H7 (cell line): ENCODE data around the gene SPINK4. TPM values are rescaled to one million over a fixed set of nuclear protein-coding genes. Genes with fewer than 3 reads are reported as not detected.

Source experiments
- DNase-seq: peaks from one replicate; pipeline ENCODE4 v3.0.0; 2012
- H3K27me3 ChIP-seq: 2 replicates; pipeline ENCODE4 v1.6.0; 2011; ENCODE audit warnings: mild to moderate bottlenecking, low read length; ENCODE audit not compliant: control insufficient read depth, insufficient read depth
- H3K36me3 ChIP-seq: replicated peaks from 2 replicates; pipeline ENCODE4 v1.5.1; 2011; ENCODE audit warnings: low read length; ENCODE audit not compliant: control insufficient read depth, insufficient read depth
- H3K4me3 ChIP-seq: 2 replicates; pipeline ENCODE4 v1.5.1; 2011; ENCODE audit warnings: low read depth, mild to moderate bottlenecking, control low read depth, low read length, moderate library complexity; ENCODE audit not compliant: insufficient read depth
- total RNA-seq: library from RNA; depleted of rRNA; stranded (reverse); fragments of >200 nt; shearing (Covaris generic); gene quantifications from 2 replicates; pipeline ENCODE4 v1.2.3, GENCODE V29; 2014

Gene SPINK4
- total RNA-seq, 1 experiment from 2014 or later: not detected

DNA sequence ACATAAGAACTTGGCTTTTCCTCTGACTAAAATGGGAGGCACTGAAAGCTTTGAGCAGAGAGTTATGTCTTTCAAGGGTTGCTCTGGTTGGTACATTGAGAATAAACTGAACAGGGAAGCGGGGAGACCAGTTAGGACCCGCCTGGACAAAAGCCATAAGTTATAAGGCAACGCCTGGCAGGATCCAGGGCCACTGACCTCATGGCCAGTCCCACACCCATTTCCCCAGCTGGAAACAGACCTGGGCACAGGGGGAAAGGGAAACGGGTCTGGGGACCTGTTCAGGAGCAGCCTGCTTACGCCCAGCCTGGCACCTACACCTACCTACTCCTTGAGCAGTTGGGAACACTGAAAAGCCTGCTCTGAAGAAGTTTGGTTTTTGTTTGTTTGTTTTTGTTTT lies 1.3 kb downstream of the SPINK4 start:
- Histone ChIP-seq H3K36me3 (no peaks in the 10 kb centered on the region), H3K4me3 (no peak overlapping the region), H3K27me3 (no peaks in the 10 kb centered on the region; the same call in 1 of the 2 replicates)
- DNase-seq: no peak

DNA sequence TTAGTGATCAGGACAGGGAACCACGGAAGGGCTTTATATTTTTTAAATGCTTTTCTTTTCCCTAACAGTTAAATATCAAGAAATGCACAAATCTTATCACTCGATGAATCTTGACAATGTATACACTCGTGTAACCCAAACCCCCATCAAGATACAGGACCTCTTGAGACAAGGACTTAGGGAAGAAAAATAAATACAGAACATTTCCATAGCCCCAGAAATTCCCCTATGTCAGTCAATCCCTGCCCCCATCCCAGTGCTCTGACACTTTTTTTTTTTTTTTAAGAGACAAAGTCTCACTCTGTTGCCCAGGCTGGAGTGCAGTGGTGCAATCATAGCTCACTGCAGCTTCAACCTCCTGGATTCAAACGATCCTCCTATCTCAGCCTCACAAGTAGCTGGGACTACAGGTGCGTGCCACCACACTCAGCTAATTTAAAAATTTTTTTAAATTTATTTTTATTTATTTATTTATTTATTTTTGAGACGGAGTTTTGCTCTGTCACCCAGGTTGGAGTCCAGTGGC lies 2.7 kb downstream of the SPINK4 start:
- Histone ChIP-seq H3K27me3 (no peaks in the 10 kb centered on the region), H3K36me3 (no peaks in the 10 kb centered on the region), H3K4me3 (no peak overlapping the region)
- no peak for DNase-seq

DNA sequence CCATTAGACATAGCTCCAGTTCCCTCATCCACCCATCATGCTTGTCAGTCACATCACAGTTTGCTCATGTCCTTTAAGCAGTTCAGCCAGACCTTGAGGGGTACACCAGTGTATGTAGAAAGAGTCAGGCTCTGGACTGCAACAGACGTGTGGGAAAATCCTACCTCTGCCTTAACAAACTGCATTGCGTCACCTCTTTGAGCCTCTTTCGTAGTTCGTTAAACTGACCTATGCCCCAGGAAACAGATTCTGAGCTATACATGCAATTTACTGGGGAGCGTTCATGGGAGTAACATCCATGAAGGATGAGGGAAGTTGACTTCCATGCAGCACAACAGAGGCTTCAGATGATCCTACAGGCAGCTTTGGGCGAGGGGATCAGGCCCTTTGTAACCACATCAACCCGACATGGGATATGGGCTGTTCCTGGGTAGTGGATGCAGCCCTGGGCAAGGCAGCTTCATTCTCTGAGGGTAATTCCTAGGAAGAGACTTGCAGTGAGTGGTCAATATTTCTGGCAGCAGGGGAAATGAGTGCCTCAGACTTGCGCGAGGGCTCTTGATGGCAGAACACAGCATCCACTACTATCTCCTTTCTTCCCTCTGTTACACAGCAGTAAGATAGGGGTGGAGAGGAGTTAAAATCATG lies 4.3 kb downstream of the SPINK4 start:
- Histone ChIP-seq H3K4me3 (no peak overlapping the region), H3K36me3 (no peaks in the 10 kb centered on the region), H3K27me3 (no peaks in the 10 kb centered on the region)
- DNase-seq: no peak

DNA sequence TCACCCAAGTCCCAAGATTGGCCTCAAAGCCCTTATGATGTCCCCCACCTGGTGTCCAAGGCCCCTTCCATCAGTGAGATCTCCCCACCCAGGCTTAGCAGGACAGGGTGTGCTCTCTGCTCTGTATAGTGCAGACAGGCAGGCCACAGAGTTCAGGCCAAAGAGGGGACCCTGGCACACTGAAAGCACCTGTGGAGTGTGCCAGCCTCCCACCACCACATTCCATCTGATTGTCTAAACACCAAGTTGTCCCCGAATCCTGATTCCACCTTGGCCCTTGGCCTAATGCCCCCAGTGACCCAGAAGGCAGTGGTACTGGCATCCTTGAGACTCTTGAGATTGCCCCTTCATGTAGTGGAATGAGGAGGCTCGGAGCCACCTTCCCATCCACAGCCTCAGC lies 5.4 kb downstream of the SPINK4 start:
- no peaks in the 10 kb centered on the region for H3K27me3 ChIP-seq
- no peak for DNase-seq
- no peak overlapping the region for H3K4me3 ChIP-seq
- H3K36me3 ChIP-seq: no peaks in the 10 kb centered on the region

DNA sequence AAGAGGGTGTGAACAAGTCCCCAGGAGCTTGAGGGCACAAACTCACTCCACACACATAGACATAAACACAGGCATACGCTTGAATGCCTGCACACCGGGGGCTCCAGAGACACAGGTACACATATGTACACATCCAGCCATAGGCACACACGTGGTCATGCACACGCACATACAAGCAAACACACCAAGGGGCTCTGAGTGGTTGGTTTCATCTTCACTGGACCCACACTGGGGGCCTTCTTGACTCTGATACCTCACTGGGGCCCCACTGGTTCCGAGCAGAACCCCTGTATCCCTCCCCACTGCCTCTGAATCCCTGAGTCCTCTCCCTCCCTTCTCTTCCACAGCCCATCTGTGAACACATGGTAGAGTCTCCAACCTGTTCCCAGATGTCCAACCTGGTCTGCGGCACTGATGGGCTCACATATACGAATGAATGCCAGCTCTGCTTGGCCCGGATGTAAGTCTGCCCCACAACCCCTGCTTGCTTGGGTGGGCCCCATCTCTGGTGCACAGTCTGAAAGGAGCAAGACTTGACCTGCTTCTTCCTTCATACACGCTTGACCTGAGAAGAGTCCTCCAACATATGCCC lies 6.4 kb downstream of the SPINK4 start:
- H3K4me3 ChIP-seq: no peak overlapping the region
- DNase-seq: no peak
- H3K27me3 ChIP-seq: no peaks in the 10 kb centered on the region
- H3K36me3 ChIP-seq: no peaks in the 10 kb centered on the region

DNA sequence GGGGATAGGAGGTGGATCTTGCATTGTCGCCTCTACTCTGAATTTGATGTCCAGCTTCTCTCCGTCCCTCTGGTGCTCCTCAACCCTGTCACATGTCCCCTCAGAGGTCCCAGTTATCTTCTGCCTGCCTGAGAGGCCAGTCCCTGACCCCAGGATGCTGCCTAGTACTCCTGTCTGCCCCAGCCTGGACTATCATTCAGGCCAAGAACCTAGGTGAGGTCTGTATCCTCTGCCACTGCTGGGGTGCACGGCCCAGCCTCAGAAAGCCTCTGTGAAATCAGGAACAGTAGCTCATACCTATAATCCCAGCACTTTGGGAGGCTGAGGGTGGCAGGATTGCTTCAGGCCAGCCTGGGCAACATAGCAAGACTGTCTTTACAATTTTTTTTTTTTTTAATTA lies 8.6 kb downstream of the SPINK4 start:
- DNase-seq: no peak
- peaks cover 4% of the 10 kb centered on the region for H3K36me3 ChIP-seq
- no peak overlapping the region for H3K4me3 ChIP-seq
- H3K27me3 ChIP-seq: no peaks in the 10 kb centered on the region

DNA sequence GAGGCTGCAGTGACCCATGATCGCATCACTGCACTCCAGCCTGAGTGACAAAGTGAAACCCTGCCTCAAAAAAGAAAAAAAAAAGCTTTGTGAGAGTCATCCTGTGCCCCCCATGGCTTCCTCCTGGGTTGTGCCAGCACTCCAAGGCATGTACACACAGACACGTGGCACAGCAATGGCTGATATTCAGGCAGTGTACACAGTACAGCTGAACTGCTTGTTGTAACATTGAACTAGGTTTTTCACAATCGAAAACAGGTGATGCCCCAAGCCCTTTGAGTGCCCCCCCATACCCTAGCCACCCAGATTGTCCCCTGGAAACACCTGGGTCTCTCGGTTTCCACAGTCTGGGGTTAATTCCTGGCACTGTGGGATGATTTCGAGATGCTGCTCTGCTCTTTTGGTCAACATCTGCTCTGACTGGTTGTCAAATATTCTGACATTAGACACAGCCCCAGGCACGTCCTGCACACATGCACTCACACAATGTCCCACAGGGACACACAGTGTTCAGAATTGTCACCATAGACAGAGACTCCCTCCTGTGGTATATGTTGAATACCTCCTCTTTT lies 9.2 kb downstream of the SPINK4 start:
- no peaks in the 10 kb centered on the region for H3K27me3 ChIP-seq
- DNase-seq: no peak
- H3K36me3 ChIP-seq: peaks cover 4% of the 10 kb centered on the region
- no peak overlapping the region for H3K4me3 ChIP-seq

DNA sequence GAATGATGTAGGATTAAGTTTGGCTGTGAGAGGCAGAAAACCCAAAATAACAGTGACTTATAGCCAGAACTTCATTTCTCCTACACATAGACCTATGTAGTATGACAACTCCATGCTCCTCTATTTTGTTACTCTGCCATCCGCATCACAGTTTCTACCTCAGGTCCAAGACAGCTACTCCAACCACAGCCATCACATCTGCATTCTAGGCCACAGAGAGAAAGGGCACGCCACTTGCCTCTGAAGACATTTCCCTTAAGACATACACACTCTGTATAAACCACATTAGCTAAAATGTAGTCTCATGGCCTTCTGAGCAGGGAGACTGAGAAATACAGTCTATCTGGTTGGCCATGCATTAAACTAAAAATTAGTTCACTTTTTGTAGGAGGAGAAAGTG lies 10.0 kb downstream of the SPINK4 start:
- H3K4me3 ChIP-seq: no peak overlapping the region
- peaks cover 11% of the 10 kb centered on the region for H3K36me3 ChIP-seq
- no peaks in the 10 kb centered on the region for H3K27me3 ChIP-seq
- DNase-seq: no peak

DNA sequence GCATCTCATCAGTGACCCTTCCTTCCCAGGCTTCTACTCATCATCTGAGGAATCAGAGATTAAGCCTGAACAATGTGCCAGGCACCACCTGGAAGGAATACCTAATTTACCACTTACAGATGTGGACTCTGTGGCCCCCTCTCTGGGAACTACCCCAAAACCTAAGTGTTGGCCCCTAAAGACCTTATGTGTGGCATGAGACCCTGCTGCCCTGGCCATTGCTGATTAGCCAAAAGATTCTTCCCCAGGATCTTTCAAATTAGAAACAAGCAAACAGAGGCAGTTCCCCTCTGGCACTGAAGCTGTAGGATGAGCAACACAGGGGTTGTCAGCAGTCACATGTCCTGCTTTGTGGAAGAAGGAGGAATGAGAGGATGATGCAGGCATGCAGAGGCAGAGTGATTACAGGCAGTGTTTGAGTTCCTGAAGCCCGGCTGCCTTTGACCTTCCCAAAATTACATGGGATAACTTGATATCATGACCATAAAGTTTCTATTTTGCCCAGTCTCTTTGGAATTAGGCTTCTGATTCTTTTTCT lies 10.6 kb downstream of the SPINK4 start:
- H3K36me3 ChIP-seq: peaks cover 16% of the 10 kb centered on the region
- no peaks in the 10 kb centered on the region for H3K27me3 ChIP-seq
- H3K4me3 ChIP-seq: no peak overlapping the region
- no peak for DNase-seq

DNA sequence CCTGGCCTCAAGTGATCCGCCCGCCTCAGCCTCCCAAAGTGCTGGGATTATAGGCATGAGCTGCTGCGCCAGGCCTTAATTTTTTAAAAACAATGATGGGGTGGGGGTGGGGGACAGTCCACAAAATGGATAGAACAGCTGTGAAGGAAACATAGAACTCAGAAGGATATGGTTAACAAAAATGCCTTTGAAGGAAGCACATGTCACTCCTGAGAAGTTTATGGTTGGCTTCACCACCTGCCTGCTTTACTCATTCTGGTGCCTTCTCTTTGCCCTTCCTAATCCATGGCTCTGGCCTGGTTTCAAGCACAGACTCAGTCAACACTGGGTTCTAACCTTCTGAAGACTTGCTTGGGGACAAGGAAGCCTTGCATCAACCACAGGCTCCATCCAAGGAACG lies 14.2 kb downstream of the SPINK4 start:
- H3K36me3 ChIP-seq: peaks cover 37% of the 10 kb centered on the region
- no peaks in the 10 kb centered on the region for H3K27me3 ChIP-seq
- no peak overlapping the region for H3K4me3 ChIP-seq
- DNase-seq: no peak

DNA sequence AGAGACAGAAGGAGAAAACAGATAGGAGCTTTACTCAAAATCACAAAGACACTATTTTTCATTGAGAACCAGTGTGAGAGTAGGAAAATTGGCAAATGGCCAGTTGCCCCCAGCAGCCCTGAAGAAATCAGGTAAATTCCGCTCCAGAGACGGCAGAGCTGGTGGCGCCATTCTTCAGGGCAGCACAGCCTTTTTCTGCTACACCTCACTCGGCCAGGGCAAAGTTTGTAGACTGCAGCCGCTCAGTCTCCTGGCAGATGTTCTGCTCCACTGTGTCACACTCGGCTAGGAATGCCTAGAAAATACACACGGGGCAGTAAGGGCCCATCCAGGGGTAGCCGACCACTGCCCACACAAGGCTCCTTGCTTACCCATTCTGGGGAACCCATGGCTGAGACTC lies 15.0 kb downstream of the SPINK4 start:
- H3K36me3 ChIP-seq: peaks cover 44% of the 10 kb centered on the region
- no peak overlapping the region for H3K4me3 ChIP-seq
- no peaks in the 10 kb centered on the region for H3K27me3 ChIP-seq
- DNase-seq: no peak

DNA sequence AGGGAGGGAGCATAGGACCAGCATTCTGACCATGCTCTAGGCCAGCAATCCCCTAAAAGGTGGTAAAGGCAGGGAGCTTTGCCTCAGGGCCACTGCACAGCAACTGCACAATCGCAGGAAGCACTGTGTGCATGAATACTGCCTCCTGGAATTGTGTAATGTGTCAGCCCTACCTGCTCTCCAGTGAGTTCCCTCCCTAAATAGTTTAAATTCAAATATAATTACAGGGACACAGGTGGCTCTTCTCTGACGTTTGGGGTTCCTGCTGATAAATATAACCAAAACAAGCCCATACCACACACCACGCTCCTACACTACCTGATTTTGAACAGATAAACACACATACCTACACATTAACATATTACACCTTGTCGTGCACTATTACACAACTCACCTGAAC lies 15.5 kb downstream of the SPINK4 start:
- H3K36me3 ChIP-seq: peaks cover 48% of the 10 kb centered on the region
- no peak for DNase-seq
- H3K4me3 ChIP-seq: no peak overlapping the region
- no peaks in the 10 kb centered on the region for H3K27me3 ChIP-seq

DNA sequence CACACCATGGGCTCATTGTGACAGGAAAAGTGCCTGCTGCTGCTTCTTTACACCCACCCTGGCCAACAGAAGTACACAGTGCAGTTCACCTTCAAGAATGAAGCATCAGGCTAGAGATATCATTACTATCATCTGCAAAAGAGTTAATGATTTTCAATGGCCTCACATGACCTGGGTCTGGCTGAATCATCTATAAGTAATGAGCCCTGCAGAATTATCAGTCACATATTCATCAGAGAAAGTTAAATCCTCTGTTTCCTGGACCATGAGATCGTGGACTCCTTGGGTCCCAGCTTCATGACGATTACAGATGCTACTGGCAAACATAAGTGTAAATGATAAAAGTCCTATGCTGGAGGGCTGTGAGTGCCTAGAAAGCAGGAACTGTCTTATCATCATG lies 16.3 kb downstream of the SPINK4 start:
- no peak for DNase-seq
- Histone ChIP-seq H3K4me3 (no peak overlapping the region), H3K27me3 (no peaks in the 10 kb centered on the region), H3K36me3 (peaks cover 51% of the 10 kb centered on the region)

DNA sequence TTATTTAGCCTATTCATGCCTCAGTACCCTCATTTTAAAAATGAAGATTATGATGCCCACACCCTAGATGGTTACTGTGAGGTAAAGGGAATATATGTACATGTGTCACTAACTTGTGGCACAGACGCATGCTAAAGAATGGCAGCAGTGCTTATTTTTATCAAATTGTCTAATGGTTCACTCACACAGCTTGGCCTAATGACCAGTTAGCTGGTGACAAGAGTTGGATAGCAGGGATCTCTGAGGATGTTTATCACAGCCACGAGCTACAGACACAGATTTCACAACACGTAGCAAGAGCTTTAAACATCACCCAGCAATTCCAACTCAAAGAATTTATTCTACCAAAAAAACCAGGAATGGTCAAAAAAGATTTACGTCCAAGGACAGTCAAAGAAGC lies 17.3 kb downstream of the SPINK4 start:
- DNase-seq: no peak
- H3K4me3 ChIP-seq: no peak overlapping the region
- peaks cover 53% of the 10 kb centered on the region for H3K36me3 ChIP-seq
- no peaks in the 10 kb centered on the region for H3K27me3 ChIP-seq

DNA sequence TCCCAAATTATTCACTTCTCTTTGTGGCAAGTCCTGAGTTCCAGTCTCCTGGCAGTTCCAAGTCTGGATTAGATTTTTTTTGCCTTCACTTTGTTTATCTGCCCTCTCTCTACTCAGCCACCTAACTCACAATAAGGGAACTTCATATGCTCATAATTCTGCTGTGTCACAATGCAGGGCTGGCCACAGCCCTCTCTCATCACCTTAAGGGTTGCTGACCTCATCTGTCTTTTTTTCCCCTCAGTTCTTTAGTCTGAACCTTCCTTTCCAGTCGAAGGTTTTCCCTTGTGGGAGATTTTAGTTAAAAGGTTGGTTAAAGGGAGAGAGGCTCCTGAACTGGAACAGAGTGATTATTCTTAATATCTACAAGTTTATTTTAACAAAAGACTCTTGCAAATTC lies 20.4 kb downstream of the SPINK4 start:
- Histone ChIP-seq H3K4me3 (no peak overlapping the region), H3K27me3 (no peaks in the 10 kb centered on the region), H3K36me3 (peaks cover 38% of the 10 kb centered on the region)
- no peak for DNase-seq
